ENCODE results near the gene FAM180B. TPM values are rescaled to one million over a fixed set of nuclear protein-coding genes. Genes with fewer than 3 reads are reported as not detected.

The FAM180B gene
- total RNA-seq, 1 experiment from 2014 or later: not detected

DNA sequence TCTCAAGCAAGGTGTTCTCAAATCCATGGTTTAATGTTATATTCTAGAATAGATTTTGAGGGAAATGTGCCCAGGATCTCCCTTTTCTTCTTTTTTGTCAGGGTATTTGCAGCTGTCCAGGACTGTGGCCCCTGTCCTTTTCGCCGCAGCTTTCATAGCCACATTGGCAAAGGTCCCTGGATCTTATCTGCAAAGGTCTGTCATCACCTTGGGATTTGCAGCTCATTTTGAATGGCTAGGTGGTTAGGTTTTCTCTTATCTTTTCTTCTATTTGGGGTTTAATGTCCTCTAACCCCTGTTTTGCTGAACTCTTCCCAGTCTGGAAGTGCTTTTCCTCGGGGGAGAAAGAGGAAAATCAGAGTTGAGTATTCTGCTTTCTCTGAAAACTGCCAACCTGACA is 19.4 kb downstream of the FAM180B start:
- no peaks in the 10 kb centered on the region; the same call in 1 of the 2 replicates for H3K27me3 ChIP-seq (ENCODE audit: insufficient read depth, low read length)
- intact Hi-C loops (cut with micrococcal nuclease): no loop called here
- DNase-seq (ENCODE audit: low read depth, low spot score) (no peak), ATAC-seq (no peak)
- TF ChIP-seq ZFX (IDR thresholded peaks at IDR 0.05) (no peak), JUND (IDR thresholded peaks at IDR 0.05) (no peak), POLR2AphosphoS5 (IDR thresholded peaks at IDR 0.05; ENCODE audit: low read depth, low read length) (no peak), SRF (IDR thresholded peaks at IDR 0.05; ENCODE audit: low read depth) (no peak), CEBPB (IDR thresholded peaks at IDR 0.05; ENCODE audit: low read depth) (no peak), ZNF274 (IDR thresholded peaks at IDR 0.05; ENCODE audit: low read depth, low read length) (no peak), YY1 (IDR thresholded peaks at IDR 0.05; ENCODE audit: extremely low read depth, insufficient replicate concordance, low read depth, low read length) (no peak), SIN3A (IDR thresholded peaks at IDR 0.05; ENCODE audit: low read depth) (no peak), EZH2 (IDR thresholded peaks at IDR 0.05) (no peak)
- TF ChIP-seq, protein P1, sequence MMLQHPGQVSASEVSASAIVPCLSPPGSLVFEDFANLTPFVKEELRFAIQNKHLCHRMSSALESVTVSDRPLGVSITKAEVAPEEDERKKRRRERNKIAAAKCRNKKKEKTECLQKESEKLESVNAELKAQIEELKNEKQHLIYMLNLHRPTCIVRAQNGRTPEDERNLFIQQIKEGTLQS (IDR thresholded peaks at IDR 0.05): no peak
- TF ChIP-seq, protein P2, sequence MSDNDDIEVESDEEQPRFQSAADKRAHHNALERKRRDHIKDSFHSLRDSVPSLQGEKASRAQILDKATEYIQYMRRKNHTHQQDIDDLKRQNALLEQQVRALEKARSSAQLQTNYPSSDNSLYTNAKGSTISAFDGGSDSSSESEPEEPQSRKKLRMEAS (IDR thresholded peaks at IDR 0.05): no peak
- TF ChIP-seq, protein P3, sequence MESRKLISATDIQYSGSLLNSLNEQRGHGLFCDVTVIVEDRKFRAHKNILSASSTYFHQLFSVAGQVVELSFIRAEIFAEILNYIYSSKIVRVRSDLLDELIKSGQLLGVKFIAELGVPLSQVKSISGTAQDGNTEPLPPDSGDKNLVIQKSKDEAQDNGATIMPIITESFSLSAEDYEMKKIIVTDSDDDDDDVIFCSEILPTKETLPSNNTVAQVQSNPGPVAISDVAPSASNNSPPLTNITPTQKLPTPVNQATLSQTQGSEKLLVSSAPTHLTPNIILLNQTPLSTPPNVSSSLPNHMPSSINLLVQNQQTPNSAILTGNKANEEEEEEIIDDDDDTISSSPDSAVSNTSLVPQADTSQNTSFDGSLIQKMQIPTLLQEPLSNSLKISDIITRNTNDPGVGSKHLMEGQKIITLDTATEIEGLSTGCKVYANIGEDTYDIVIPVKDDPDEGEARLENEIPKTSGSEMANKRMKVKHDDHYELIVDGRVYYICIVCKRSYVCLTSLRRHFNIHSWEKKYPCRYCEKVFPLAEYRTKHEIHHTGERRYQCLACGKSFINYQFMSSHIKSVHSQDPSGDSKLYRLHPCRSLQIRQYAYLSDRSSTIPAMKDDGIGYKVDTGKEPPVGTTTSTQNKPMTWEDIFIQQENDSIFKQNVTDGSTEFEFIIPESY (IDR thresholded peaks at IDR 0.05; ENCODE audit: extremely low read depth, insufficient replicate concordance, low read length): no peak
- H2AFZ ChIP-seq (ENCODE audit: low read depth, low read length, poor library complexity, severe bottlenecking): no peak overlapping the region
- H3K4me2 ChIP-seq (ENCODE audit: low read length): no peak overlapping the region
- no TSS peak for BruUV-seq (replicated peaks)
- CTCF ChIA-PET: no interaction called here
- POLR2A ChIA-PET: no interaction called here
- no peaks in the 10 kb centered on the region for H3K4me1 ChIP-seq (ENCODE audit: control insufficient read depth in 1 of 2, insufficient read depth in 2 of 2, low read length in 2 of 2)
- H3K36me3 ChIP-seq (ENCODE audit: control insufficient read depth in 1 of 2, insufficient read depth in 2 of 2, low read length in 2 of 2): no peaks in the 10 kb centered on the region
- H4K20me1 ChIP-seq (ENCODE audit: insufficient read depth): no peaks in the 10 kb centered on the region
- no peak overlapping the region for H3K27ac ChIP-seq (ENCODE audit: low read depth, low read length)
- no peak overlapping the region for H3K9ac ChIP-seq (ENCODE audit: low read length)
- no peak overlapping the region for H3K4me3 ChIP-seq (replicated peaks in 1 of 2; ENCODE audit: low read depth in 1 of 2, low read length in 2 of 2)
- H3K79me2 ChIP-seq (ENCODE audit: insufficient read depth, low read length): no peaks in the 10 kb centered on the region
- RAD21 ChIA-PET (ENCODE audit: low non-redundant PET in 1 of 2, low total read pairs in 2 of 2, uncharacterized antibody in 2 of 2, unreplicated experiment in 2 of 2): interaction anchor here in 1 of 2 experiments (0.7 kb wide), 1 partner anchor 151 kb away, joined by 3 read pairs; no protein-coding TSS in a partner anchor
- no peaks in the 10 kb centered on the region for H3K9me2 ChIP-seq (ENCODE audit: insufficient read depth)
- no peaks in the 10 kb centered on the region for H3K9me3 ChIP-seq (ENCODE audit: control insufficient read depth in 1 of 2, insufficient read depth in 1 of 2, low read depth in 1 of 2, low read length in 2 of 2)
